ENCODE measurements around the gene P3H1.

DNA sequence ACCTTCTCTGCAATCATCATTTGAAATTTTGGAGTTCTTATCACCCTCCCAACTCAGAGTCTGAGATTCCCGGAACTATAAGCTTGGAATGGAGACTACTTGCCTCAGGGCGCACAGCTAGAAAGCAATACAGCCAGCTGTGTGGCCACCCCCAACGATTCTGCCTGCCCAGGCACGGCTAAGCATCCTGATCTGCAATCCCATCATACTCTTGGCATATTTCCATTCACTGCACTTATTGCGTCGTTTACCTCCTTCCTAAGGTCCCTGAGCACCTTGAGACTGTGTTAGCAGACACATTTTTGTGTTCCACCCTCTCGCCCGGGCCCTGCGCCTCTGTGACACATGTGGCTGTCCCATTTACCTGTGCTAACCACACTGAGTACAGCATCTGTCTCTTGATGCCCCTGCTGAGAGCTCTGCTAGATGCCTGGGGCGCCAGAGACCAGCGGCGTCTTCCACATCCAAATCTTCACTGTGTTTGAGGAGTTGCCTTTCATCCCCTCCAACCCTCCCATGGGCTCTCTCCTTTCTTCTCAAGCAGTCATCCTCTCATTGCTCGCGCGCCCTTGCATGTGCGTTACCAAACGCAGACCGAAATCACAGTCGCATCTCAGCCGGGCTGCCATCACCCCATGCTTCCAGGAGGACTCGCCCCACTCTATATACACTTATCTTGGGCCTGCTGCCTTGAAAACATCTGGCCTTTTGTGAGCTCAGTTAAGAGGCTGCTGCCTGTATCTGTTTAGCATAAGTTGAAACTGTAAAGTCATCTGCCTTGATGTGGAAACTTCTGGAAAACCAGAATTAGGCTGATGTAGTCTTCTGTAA lies 23.3 kb downstream of the P3H1 start:
- TF ChIP-seq, protein P1, sequence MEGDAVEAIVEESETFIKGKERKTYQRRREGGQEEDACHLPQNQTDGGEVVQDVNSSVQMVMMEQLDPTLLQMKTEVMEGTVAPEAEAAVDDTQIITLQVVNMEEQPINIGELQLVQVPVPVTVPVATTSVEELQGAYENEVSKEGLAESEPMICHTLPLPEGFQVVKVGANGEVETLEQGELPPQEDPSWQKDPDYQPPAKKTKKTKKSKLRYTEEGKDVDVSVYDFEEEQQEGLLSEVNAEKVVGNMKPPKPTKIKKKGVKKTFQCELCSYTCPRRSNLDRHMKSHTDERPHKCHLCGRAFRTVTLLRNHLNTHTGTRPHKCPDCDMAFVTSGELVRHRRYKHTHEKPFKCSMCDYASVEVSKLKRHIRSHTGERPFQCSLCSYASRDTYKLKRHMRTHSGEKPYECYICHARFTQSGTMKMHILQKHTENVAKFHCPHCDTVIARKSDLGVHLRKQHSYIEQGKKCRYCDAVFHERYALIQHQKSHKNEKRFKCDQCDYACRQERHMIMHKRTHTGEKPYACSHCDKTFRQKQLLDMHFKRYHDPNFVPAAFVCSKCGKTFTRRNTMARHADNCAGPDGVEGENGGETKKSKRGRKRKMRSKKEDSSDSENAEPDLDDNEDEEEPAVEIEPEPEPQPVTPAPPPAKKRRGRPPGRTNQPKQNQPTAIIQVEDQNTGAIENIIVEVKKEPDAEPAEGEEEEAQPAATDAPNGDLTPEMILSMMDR (IDR thresholded peaks at IDR 0.05; ENCODE audit: insufficient read depth, low read length), result no peak
- no peak for TF ChIP-seq POLR2AphosphoS5 (IDR thresholded peaks at IDR 0.05; ENCODE audit: low read depth)
- TF ChIP-seq SPI1 (IDR thresholded peaks at IDR 0.05; ENCODE audit: borderline replicate concordance, low read depth), result no peak
- TF ChIP-seq, protein P2, sequence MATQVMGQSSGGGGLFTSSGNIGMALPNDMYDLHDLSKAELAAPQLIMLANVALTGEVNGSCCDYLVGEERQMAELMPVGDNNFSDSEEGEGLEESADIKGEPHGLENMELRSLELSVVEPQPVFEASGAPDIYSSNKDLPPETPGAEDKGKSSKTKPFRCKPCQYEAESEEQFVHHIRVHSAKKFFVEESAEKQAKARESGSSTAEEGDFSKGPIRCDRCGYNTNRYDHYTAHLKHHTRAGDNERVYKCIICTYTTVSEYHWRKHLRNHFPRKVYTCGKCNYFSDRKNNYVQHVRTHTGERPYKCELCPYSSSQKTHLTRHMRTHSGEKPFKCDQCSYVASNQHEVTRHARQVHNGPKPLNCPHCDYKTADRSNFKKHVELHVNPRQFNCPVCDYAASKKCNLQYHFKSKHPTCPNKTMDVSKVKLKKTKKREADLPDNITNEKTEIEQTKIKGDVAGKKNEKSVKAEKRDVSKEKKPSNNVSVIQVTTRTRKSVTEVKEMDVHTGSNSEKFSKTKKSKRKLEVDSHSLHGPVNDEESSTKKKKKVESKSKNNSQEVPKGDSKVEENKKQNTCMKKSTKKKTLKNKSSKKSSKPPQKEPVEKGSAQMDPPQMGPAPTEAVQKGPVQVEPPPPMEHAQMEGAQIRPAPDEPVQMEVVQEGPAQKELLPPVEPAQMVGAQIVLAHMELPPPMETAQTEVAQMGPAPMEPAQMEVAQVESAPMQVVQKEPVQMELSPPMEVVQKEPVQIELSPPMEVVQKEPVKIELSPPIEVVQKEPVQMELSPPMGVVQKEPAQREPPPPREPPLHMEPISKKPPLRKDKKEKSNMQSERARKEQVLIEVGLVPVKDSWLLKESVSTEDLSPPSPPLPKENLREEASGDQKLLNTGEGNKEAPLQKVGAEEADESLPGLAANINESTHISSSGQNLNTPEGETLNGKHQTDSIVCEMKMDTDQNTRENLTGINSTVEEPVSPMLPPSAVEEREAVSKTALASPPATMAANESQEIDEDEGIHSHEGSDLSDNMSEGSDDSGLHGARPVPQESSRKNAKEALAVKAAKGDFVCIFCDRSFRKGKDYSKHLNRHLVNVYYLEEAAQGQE (IDR thresholded peaks at IDR 0.05; ENCODE audit: insufficient replicate concordance, low read depth), result no peak
- TF ChIP-seq GABPA (IDR thresholded peaks at IDR 0.05; ENCODE audit: low read depth), result no peak
